Effector memory CD8-positive, alpha-beta T cell (primary cell): ENCODE measurements around the gene MRO.
"Not testable (repeated sequence)": the region's sequence is repeated elsewhere in the genome, so short reads cannot be mapped to it uniquely, and the experiment has no call there.

Source experiments
- ATAC-seq: fragments of 150-1000 bp; cut with Tn5 transposase; replicated peaks from 2 replicates; pipeline ENCODE4 v1.10.0; 2021; ENCODE audit warnings: mild to moderate bottlenecking, moderate library complexity
- DNase-seq, 3 experiments: peaks; one replicate each; pipeline ENCODE4 v3.0.0; 2021
- H3K27ac Mint-ChIP-seq, 2 donors: one replicate each; pipeline ENCODE4 v1.8.0; 2022; ENCODE audit warnings: mild to moderate bottlenecking in 2 of 2, mixed read lengths in 2 of 2, moderate library complexity in 2 of 2
- H3K27me3 Mint-ChIP-seq, 2 donors: one replicate each; pipeline ENCODE4 v1.8.0; 2022; ENCODE audit warnings: mixed read lengths in 2 of 2
- H3K36me3 Mint-ChIP-seq: one replicate; pipeline ENCODE4 v1.8.0; 2022; ENCODE audit warnings: mild to moderate bottlenecking, moderate library complexity, mixed read lengths; ENCODE audit not compliant: insufficient read depth
- H3K4me1 Mint-ChIP-seq, 2 donors: one replicate each; pipeline ENCODE4 v1.8.0; 2022; ENCODE audit warnings: low read depth in 2 of 2, mixed read lengths in 2 of 2
- H3K4me3 Mint-ChIP-seq, 2 donors: one replicate each; pipeline ENCODE4 v1.8.0; 2022; ENCODE audit warnings: mild to moderate bottlenecking in 2 of 2, mixed read lengths in 2 of 2, moderate library complexity in 2 of 2
- H3K9me3 Mint-ChIP-seq, 2 donors: one replicate each; pipeline ENCODE4 v1.8.0; 2022; ENCODE audit warnings: mixed read lengths in 2 of 2
- total RNA-seq, 9 experiments: gene quantifications; one replicate each; lab custom pipeline; 2026; lab: John Stamatoyannopoulos, UW

Gene MRO
- total RNA-seq: 0 to 0.10 (median 0) reads per million in 9 experiments

DNA sequence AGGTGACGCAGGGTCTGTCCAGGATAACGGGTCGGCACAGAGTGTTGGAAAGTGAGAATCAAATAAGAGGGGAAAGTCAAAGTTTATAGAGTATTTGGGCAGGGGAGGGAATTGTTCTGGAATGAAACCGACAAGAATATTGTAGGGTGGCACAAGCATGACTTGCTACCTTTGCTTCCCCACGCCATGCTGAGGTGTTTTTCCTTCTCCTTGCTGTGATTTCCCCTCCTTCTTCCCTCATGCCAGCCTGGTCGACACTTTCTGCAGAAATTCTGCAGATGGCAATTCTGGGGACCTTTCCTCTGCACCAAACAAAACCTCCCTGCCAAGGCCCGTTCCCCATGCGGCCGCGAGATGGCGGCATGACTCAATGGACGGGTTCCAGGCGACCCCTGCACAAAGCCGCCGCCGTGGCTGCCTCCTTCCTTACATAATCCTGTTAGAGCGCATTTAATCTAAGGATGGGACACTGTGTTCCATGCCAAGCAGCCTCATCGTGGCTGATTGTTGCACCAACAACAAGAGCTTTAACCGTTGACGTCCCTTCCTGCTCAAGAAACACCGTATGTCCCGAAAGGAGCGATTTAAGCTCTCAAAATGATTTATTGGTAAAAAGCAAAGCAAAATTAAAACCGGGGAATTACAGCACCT lies at the start of gene MRO:
Gene MRO (minus strand): TSS at position 289 of the 651 bp plus-strand sequence. CDS start 10,616 bp downstream, outside the sequence.
- Mint-ChIP-seq H3K27me3 (peaks cover 15 to 30% of the 10 kb centered on the region in 2 donors), H3K9me3 (no peaks in the 10 kb centered on the region), H3K27ac (no peak within 1 kb of the TSS), H3K4me3 (no peak within 1 kb of the TSS), H3K4me1 (no peaks in the 10 kb centered on the region), H3K36me3 (no peaks in the 10 kb centered on the region)
- ATAC-seq: peak; percentile 100
- DNase-seq: peak; percentile 72 to 78 (median 77)

DNA sequence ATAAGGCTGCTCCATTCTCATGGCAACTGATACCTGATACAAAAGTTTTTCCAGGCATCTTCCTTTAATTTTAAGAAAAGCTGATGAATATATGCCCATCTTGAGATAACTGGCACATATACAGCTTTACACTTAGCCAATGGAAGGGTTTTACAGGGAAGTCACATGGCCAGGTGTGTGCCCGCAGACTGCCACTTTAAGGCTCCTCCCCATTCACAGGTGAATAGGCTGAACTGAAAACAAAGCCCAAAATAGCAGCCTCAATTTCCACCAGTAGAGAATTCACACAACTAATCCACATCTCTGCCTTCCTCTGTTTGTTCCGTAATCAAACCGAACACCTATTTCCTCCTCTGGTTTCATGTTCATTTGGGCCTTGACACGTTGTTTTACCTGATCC lies 49.3 kb upstream of the MRO start:
- no peak overlapping the region for H3K4me3 Mint-ChIP-seq
- H3K27ac Mint-ChIP-seq: no peak overlapping the region
- DNase-seq (no peak), ATAC-seq (no peak)
- H3K4me1 Mint-ChIP-seq: no peaks in the 10 kb centered on the region
- H3K27me3 Mint-ChIP-seq: no peaks in the 10 kb centered on the region
- H3K9me3 Mint-ChIP-seq: no peaks in the 10 kb centered on the region
- H3K36me3 Mint-ChIP-seq: no peaks in the 10 kb centered on the region

DNA sequence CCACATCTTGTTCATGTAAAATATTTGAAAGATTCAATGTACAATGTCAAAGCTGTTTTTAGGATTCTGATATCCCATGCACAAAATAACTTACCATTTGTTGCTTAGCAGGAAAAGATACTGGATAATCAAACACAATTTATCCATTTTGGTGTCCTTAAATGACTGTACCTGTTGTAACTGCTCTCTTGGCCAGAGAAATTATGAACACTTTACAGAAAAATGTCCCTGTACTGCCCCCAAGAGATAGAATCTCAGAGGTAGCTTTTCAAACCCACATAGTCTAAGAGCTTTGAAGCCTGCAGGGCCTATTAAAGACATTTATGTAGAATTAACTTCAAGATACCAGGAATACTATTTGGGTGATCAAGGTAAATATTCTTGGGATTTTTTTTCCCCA lies 46.9 kb upstream of the MRO start:
- no peak overlapping the region for H3K27ac Mint-ChIP-seq
- ATAC-seq (peak; percentile 31), DNase-seq (no peak)
- no peak overlapping the region for H3K4me3 Mint-ChIP-seq
- H3K9me3 Mint-ChIP-seq: no peaks in the 10 kb centered on the region
- H3K4me1 Mint-ChIP-seq: no peaks in the 10 kb centered on the region
- H3K27me3 Mint-ChIP-seq: peaks cover 2 to 3% of the 10 kb centered on the region in 2 donors
- no peaks in the 10 kb centered on the region for H3K36me3 Mint-ChIP-seq

DNA sequence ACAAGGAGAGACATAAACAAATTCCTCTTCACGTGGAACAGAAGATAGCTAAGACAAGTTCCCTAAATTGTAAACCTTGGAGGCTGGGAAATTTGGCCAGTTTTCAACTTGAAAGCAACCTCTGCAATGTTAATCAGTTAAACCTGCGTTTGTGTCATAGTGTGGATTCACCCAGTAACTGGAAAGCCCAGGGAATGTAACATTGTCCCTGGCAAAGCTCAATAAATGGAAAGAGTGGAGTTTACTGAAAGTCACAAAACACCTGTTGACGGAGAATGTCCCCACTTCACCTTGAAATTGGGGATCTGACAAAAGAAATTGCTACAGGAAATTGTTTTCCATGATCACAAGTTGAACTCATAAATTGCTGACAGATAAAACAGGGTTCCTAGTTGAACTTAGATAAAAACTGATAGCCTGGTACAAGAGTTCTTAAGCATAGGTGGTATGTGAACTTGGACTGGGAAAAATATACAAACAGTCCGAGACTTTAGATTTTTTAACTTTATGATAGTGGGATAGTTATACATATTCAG lies 44.1 kb upstream of the MRO start:
- no peak overlapping the region for H3K4me3 Mint-ChIP-seq
- H3K27ac Mint-ChIP-seq: no peak overlapping the region
- DNase-seq (no peak), ATAC-seq (no peak)
- no peaks in the 10 kb centered on the region for H3K36me3 Mint-ChIP-seq
- H3K4me1 Mint-ChIP-seq: no peaks in the 10 kb centered on the region
- peaks cover 8 to 16% of the 10 kb centered on the region in 2 donors for H3K27me3 Mint-ChIP-seq
- no peaks in the 10 kb centered on the region for H3K9me3 Mint-ChIP-seq

DNA sequence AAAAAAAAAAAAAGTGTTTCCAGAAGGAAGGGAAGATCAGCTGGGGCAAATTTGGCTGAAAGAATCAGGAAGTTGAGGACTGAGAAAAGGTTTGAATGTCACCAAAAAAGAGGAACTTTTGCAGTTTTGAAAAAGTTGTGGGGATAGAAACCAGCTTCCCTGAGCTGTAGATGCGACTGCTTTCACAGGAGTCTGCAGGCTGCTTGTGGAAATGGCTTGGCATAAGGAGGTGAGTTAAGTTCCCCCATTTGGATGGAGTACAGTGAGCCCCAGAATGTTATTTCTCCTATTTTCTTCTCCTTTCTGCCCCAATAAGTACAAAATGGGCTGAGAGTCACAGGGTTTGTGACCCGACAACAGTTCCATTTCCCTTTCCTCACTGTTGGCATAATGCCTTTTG lies 42.6 kb upstream of the MRO start:
- Mint-ChIP-seq H3K27ac (no peak overlapping the region), H3K4me1 (no peaks in the 10 kb centered on the region), H3K36me3 (no peaks in the 10 kb centered on the region), H3K4me3 (no peak overlapping the region), H3K27me3 (peaks cover 8 to 16% of the 10 kb centered on the region in 2 donors), H3K9me3 (no peaks in the 10 kb centered on the region)
- no peak for ATAC-seq
- DNase-seq: no peak

DNA sequence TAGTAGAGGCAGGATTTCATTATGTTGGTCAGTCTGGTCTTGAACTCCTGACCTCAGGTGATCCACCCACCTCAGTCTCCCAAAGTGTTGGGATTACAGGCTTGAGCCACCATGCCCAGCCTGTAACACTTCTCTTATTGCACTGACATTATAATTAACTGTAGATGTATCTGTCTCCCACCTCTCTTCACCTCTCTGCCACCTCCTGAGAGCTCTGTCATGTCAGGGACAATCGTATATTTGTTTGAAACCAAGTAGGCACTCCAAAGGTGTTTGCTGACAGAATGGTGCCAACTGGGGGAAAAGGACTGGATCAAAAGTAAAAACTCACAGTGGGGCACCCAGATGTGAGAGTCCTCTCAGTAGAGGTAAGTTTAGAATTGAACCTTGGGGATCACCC lies 41.8 kb upstream of the MRO start:
- no peaks in the 10 kb centered on the region for H3K9me3 Mint-ChIP-seq
- H3K27ac Mint-ChIP-seq: no peak overlapping the region
- H3K4me1 Mint-ChIP-seq: no peaks in the 10 kb centered on the region
- H3K36me3 Mint-ChIP-seq: no peaks in the 10 kb centered on the region
- no peak for ATAC-seq
- H3K4me3 Mint-ChIP-seq: no peak overlapping the region
- H3K27me3 Mint-ChIP-seq: peaks cover 8 to 16% of the 10 kb centered on the region in 2 donors
- no peak for DNase-seq

DNA sequence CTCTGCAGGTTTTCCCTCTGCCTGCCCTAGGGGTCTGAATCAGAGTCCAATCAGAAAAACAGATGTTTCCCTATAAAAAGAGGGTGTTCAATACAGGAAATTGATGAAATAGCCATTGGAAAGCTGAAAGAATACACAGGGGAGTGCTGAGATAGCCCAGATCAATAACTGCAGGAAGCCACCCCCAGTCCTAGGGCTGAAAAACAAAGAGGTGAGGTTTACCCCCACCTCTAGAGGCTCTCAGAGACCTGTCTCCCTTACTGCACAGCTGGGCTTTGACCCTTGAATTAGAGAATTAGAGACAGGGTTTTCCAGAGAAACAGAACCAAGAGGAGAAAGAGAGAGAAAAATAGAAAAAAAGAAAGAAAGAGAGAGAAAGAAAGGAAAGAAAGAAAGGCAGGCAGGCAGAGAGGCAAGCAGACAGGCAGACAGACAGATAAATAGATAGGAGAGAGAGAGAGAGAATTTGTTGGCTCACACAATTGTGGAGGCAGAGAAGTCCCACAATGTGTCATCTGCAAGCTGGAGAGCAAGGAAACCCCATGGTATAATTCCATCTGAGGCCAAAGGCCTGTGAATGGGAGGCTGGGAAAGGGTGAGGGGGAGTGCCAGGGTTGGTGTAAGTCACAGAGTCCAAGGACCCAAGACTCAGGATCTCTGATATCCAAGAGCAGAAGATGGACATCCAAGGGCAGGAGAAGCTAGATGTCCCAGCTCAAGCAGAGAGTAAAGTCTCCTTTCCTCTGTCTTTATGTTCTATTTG lies 40.2 kb upstream of the MRO start:
- no peak overlapping the region for H3K4me3 Mint-ChIP-seq
- H3K9me3 Mint-ChIP-seq: no peaks in the 10 kb centered on the region
- H3K27ac Mint-ChIP-seq: peak overlapping the region in 1 of 2 donors; percentile 4
- ATAC-seq (no peak), DNase-seq (no peak)
- peaks cover 8 to 16% of the 10 kb centered on the region in 2 donors for H3K27me3 Mint-ChIP-seq
- no peaks in the 10 kb centered on the region for H3K36me3 Mint-ChIP-seq
- no peaks in the 10 kb centered on the region for H3K4me1 Mint-ChIP-seq

DNA sequence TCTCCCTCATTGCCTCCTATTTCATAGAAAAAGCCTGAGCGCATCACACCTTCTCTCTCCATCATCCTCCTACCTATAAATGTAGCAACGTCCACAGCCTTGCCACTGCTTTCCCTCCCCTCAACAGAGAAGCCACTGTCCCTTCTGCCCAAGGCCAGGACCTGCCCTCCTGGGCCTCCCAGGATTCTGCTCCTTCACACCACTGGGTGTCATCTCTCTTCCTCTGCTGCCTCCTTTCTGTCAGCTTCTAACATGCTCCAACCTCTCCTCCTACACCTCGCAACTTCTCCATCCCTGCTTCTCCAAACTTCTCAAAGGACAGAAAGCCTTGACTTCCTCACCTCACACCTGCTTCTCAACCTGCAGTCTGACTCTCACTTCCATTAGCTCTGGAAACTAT lies 37.9 kb upstream of the MRO start:
- no peaks in the 10 kb centered on the region for H3K36me3 Mint-ChIP-seq
- ATAC-seq (no peak), DNase-seq (no peak)
- no peak overlapping the region for H3K4me3 Mint-ChIP-seq
- no peaks in the 10 kb centered on the region for H3K9me3 Mint-ChIP-seq
- H3K27ac Mint-ChIP-seq: no peak overlapping the region
- no peaks in the 10 kb centered on the region for H3K4me1 Mint-ChIP-seq
- peaks cover 18 to 28% of the 10 kb centered on the region in 2 donors for H3K27me3 Mint-ChIP-seq

DNA sequence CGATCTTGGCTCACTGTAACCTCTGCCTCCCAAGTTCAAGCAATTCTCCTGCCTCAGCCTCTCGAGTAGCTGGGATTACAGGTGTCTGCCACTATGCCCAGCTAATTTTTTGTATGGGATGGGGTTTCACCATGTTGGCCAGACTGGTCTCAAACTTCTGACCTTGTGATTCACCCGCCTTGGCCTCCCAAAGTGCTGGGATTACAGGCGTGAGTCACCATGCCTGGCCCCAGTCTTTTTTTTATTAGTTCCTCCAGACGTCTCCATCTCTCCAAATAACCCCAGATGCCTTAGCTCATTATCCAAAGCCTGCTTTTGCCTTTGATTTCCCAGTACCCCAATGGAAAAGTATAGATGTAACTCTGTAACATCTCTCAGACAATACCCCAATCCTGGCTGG lies 37.4 kb upstream of the MRO start:
- ATAC-seq, H3K4me1 Mint-ChIP-seq, H3K4me3 Mint-ChIP-seq, H3K36me3 Mint-ChIP-seq, H3K27ac Mint-ChIP-seq, H3K9me3 Mint-ChIP-seq, DNase-seq: not testable (repeated sequence)
- H3K27me3 Mint-ChIP-seq: peaks cover 24 to 32% of the 10 kb centered on the region in 2 donors

DNA sequence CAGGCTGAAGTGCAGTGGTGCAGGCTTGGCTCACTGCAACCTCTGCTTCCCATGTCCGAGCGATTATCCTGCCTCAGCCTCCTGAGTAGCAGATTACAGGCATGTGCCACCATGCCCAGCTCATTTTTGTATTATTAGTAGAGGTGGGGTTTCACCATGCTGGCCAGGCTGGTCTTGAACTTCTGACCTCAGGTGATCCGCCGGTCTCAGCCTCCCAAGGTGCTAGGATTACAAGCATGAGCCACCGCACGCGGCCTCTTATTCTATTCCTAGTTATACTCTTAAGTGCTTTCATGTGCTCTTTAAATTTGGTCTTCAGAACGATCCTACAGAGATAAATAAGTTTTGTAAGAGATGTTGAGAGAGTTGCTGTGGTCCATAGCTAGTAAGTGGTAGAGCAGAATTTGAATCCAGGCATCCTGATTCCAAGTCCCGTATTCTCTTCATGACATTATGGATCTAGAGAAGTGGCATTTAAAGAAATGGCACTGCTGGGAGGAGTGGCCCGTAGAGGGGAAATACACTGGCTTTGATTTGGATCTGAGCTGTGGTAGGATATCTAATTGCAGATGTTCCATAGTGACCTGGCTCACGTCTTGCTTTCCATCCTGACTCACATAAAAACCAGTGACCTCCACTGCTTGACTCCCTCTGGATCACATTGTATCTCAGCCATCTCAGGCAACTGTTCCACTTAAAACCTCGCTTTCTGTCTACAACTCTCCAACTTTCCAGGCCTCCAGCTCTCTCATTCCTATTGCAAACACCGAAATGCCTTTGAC lies 36.4 kb upstream of the MRO start:
- Mint-ChIP-seq H3K36me3 (no peaks in the 10 kb centered on the region), H3K4me3 (no peak overlapping the region), H3K4me1 (no peaks in the 10 kb centered on the region), H3K27ac (peak overlapping the region in 1 of 2 donors; percentile 11), H3K9me3 (no peaks in the 10 kb centered on the region), H3K27me3 (peaks cover 16 to 26% of the 10 kb centered on the region in 2 donors)
- ATAC-seq (no peak), DNase-seq (no peak)

DNA sequence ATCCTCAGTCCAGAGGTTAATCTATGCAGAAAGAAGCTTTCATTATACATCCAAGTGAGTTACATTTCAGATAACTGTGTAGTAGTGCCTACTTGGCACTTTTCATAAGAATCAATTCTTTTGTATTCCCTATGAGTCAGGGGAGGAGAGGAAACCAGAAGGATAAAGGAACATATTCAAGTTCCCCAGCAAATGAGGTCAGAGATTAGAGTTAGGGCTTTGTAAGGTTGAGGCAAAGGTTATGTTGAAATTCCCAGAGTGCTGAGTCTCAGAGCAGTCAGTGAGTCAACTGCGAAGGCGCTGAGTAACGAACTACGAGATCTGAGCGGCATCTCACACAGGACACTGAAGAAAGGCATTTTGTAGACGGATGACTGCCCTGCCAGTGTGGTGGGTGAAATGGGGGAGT lies 34.1 kb upstream of the MRO start:
- no peak for DNase-seq
- Mint-ChIP-seq H3K4me3 (no peak overlapping the region), H3K9me3 (no peaks in the 10 kb centered on the region), H3K4me1 (no peaks in the 10 kb centered on the region), H3K36me3 (no peaks in the 10 kb centered on the region), H3K27ac (no peak overlapping the region), H3K27me3 (peaks cover 16% of the 10 kb centered on the region in 2 donors)
- ATAC-seq: no peak

DNA sequence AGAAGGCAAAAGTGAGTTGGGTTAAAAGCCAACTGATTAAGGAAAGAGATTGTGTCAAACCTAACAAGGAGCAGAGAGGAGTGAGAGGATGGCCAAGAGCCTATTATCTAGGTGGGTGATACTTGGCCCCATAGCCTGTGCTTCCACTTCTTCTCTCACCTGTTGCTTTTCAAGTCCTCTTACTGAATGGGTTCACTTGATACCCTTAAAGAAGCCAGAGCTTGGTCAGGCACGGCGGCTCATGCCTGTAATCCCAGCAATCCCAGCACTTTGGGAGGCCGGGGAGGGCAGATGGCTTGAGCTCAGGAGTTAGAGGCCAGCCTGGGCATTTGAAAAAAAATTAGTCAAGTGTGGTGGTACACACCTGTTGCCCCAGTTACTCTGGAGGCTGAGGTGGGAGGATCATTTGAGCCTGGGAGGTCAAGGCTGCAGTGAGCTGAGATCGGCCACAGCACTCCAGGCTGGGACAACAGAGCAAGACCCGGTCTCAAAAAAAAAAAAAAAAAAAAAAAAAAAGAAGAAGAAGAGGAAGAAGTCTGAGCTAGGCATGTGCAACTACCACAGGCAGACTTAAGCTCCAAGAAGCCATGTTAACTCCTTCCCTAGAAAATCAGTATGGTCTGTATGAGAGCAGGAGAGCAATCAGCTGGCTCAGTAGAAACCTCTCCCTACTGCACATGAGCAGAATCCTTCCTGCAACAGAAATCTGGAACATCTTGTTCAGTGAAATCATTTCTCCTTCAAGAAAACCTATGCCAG lies 30.7 kb upstream of the MRO start:
- H3K9me3 Mint-ChIP-seq: no peaks in the 10 kb centered on the region
- DNase-seq (no peak), ATAC-seq (no peak)
- H3K27me3 Mint-ChIP-seq: peaks cover 16 to 21% of the 10 kb centered on the region in 2 donors
- H3K27ac Mint-ChIP-seq: no peak overlapping the region
- no peaks in the 10 kb centered on the region for H3K4me1 Mint-ChIP-seq
- no peak overlapping the region for H3K4me3 Mint-ChIP-seq
- no peaks in the 10 kb centered on the region for H3K36me3 Mint-ChIP-seq

DNA sequence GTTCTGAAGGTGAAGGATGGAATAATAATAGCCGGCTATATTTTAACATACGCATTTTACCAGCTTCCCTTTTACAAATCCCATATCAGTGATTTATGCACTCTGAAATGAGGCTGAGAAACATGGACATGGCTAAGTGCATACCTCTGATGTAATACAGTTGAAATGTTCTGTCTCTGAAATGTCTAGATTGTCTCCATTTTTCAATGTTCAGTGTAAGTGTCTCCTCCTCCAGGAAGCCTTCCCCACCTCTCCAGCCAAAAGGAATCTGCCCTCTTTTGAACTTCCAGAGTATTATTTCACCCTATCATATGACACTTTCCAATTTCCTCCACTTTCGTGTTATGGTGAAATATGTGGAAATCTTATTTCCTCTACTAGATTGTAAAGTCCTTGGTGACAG lies 29.6 kb upstream of the MRO start:
- Mint-ChIP-seq H3K4me3 (no peak overlapping the region), H3K36me3 (no peaks in the 10 kb centered on the region), H3K27me3 (peaks cover 15 to 21% of the 10 kb centered on the region in 2 donors)

More for the DNA sequence above, 29.6 kb upstream of the MRO start:
- ATAC-seq (no peak), DNase-seq (no peak)
- Mint-ChIP-seq H3K9me3 (no peaks in the 10 kb centered on the region), H3K27ac (no peak overlapping the region), H3K4me1 (no peaks in the 10 kb centered on the region)
